PC-3 (cell line): Measurements from ENCODE around the gene HACD1. TPM values are rescaled to one million over a fixed set of nuclear protein-coding genes. Genes with fewer than 3 reads are reported as not detected.

Experiments
- ATAC-seq: fragments of 200-7000 bp; cut with Tn5 transposase; 2 replicates; pipeline ENCODE4 v1.9.1; 2020; ENCODE audit warnings: mild to moderate bottlenecking, moderate library complexity
- BruUV-seq: library from RNA; stranded (reverse); fragments of 400-500 nt; replicated peaks from 2 replicates; lab custom pipeline; 2021; lab: Mats Ljungman, UMichigan
- CTCF ChIA-PET: fragments of 300-600 bp; sonication (Branson Sonifier 250); formaldehyde crosslinking; loops from one replicate; lab custom pipeline; 2022; ENCODE audit warnings: antibody characterized with exemption; lab: Charles Lee
- POLR2A ChIA-PET: fragments of 300-600 bp; sonication (Branson Sonifier 250); formaldehyde crosslinking; loops from one replicate; lab custom pipeline; 2022; ENCODE audit warnings: antibody characterized with exemption; ENCODE audit not compliant: unreplicated experiment; lab: Charles Lee
- DNase-seq: peaks from one replicate; pipeline ENCODE4 v3.0.0-alpha.2; 2015
- H2AFZ ChIP-seq: fragments of 300-600 bp; sonication (generic); 2 replicates; pipeline ENCODE4 v1.6.0; 2016; ENCODE audit warnings: antibody characterized with exemption, low read length
- H3F3A ChIP-seq: fragments of 300-600 bp; sonication (generic); one replicate; pipeline ENCODE4 v1.6.0; 2017; ENCODE audit warnings: antibody characterized with exemption, low read length, control low read depth, mild to moderate bottlenecking; ENCODE audit not compliant: unreplicated experiment
- H3K27ac ChIP-seq: fragments of 300-600 bp; sonication (generic); 2 replicates; pipeline ENCODE4 v1.5.1; 2016; ENCODE audit warnings: mild to moderate bottlenecking, low read length
- H3K27me3 ChIP-seq: fragments of 300-600 bp; sonication (generic); 2 replicates; pipeline ENCODE4 v1.6.1; 2016; ENCODE audit warnings: low read length, mixed read lengths
- H3K36me3 ChIP-seq: fragments of 300-600 bp; sonication (generic); 2 replicates; pipeline ENCODE4 v1.6.1; 2016; ENCODE audit warnings: low read depth, mixed run types, low read length, mixed read lengths
- H3K4me1 ChIP-seq: fragments of 300-600 bp; sonication (generic); 2 replicates; pipeline ENCODE4 v1.5.1; 2016; ENCODE audit warnings: low read length; ENCODE audit not compliant: insufficient read depth
- H3K4me2 ChIP-seq: fragments of 300-600 bp; sonication (generic); 2 replicates; pipeline ENCODE4 v1.6.0; 2016; ENCODE audit warnings: low read length
- H3K4me3 ChIP-seq: fragments of 300-600 bp; sonication (generic); 2 replicates; pipeline ENCODE4 v1.5.1; 2016; ENCODE audit warnings: mild to moderate bottlenecking, low read length, mixed read lengths
- H3K79me2 ChIP-seq: fragments of 300-600 bp; sonication (generic); 2 replicates; pipeline ENCODE4 v1.6.1; 2017; ENCODE audit warnings: low read length, mixed read lengths
- H3K9ac ChIP-seq: fragments of 300-600 bp; sonication (generic); 2 replicates; pipeline ENCODE4 v1.6.0; 2016; ENCODE audit warnings: mild to moderate bottlenecking, low read length
- H3K9me2 ChIP-seq: fragments of 300-600 bp; sonication (generic); replicated peaks from 2 replicates; pipeline ENCODE4 v1.6.1; 2016; ENCODE audit warnings: mixed run types, low read length, mixed read lengths
- H3K9me3 ChIP-seq: fragments of 300-600 bp; sonication (generic); 2 replicates; pipeline ENCODE4 v1.6.1; 2016; ENCODE audit warnings: low read length, mixed read lengths
- H4K20me1 ChIP-seq: fragments of 300-600 bp; sonication (generic); 2 replicates; pipeline ENCODE4 v1.6.1; 2016; ENCODE audit warnings: low read length, mixed read lengths
- CTCF ChIP-seq: fragments of 300-600 bp; sonication (generic); conservative IDR thresholded peaks from 2 replicates; pipeline ENCODE4 v1.5.1; 2017; ENCODE audit warnings: antibody characterized with exemption, low read depth, mild to moderate bottlenecking, low read length
- EZH2 ChIP-seq: fragments of 300-600 bp; sonication (generic); IDR thresholded peaks from one replicate; pipeline ENCODE4 v1.6.1; 2017; ENCODE audit warnings: antibody characterized with exemption, mild to moderate bottlenecking, low read length; ENCODE audit not compliant: unreplicated experiment
- EZH2phosphoT487 ChIP-seq: fragments of 300-600 bp; sonication (generic); IDR thresholded peaks from 2 replicates; pipeline ENCODE4 v1.6.1; 2018; ENCODE audit warnings: mild to moderate bottlenecking, antibody characterized with exemption, low read length, borderline replicate concordance
- intact Hi-C: fragments of 100-400 bp; cut with micrococcal nuclease; formaldehyde crosslinking; loops from 2 replicates; pipeline ENCODE4 v1.9.0; 2023
- total RNA-seq: library from RNA; depleted of rRNA; stranded (reverse); fragments of >200 nt; gene quantifications from 2 replicates; pipeline ENCODE4 v1.2.3, GENCODE V29; 2014; rRNA removed

Gene HACD1
- total RNA-seq, 1 experiment from 2014 or later = 15.3 TPM

DNA sequence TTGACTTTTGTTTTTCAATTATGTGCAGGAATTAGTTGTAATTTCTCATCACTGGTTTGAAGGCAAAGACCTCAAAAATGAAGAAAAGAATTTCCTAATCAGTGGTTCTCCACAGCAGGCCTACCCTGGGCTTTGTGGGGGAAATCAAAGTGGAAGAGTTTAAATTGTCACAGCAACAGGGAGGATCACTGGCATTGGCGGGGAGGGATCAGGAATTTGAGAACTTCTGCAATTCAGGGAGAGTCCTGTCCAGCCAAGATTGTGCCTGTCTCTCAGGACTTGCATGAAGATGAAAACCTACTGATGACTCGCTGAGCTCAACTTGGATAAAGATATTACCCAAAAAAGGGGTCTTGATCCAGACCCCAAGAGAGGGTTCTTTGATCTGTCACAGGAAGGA, 70.1 kb downstream of the HACD1 start:
- DNase-seq (no peak), ATAC-seq (no peak)
- no peaks in the 10 kb centered on the region for H3K9me3 ChIP-seq
- H3F3A ChIP-seq = no peaks in the 10 kb centered on the region
- no peaks in the 10 kb centered on the region for H3K27me3 ChIP-seq
- BruUV-seq = no TSS peak
- no peaks in the 10 kb centered on the region for H3K4me1 ChIP-seq
- ChIA-PET POLR2A (no interaction called here), CTCF (no interaction called here)
- H2AFZ ChIP-seq = no peak overlapping the region
- TF ChIP-seq CTCF (no peak), EZH2 (no peak), EZH2phosphoT487 (no peak)
- no peak overlapping the region for H3K4me2 ChIP-seq
- intact Hi-C loops = no loop called here
- no peaks in the 10 kb centered on the region for H3K79me2 ChIP-seq
- H3K9me2 ChIP-seq = no peaks in the 10 kb centered on the region
- H3K4me3 ChIP-seq = no peak overlapping the region
- H4K20me1 ChIP-seq = no peaks in the 10 kb centered on the region
- no peak overlapping the region for H3K27ac ChIP-seq
- no peaks in the 10 kb centered on the region for H3K36me3 ChIP-seq
- H3K9ac ChIP-seq = no peak overlapping the region

DNA sequence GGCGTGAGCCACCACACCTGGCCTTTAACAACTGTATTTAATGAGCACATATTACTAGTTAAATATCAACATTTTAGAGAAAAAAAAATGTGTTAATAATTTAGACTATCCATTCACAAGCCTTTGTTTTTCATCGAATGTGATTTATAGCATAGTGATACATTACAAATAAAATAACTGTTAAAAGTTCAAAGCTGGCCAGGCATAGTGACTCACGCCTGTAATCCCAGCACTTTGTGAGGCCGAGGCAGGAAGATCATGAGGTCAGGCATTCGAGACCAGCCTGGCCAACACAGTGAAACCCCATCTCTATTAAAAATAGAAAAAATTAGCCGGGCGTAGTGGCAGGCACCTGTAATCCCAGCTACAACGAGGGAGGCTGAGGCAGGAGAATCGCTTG, 72.7 kb downstream of the HACD1 start:
- Histone ChIP-seq H3K27ac (no peak overlapping the region), H3K9me2 (no peaks in the 10 kb centered on the region), H3K79me2 (no peaks in the 10 kb centered on the region), H3K27me3 (no peaks in the 10 kb centered on the region), H3F3A (no peaks in the 10 kb centered on the region), H3K36me3 (no peaks in the 10 kb centered on the region), H3K9ac (no peak overlapping the region), H4K20me1 (no peaks in the 10 kb centered on the region), H3K4me1 (no peaks in the 10 kb centered on the region), H3K9me3 (no peaks in the 10 kb centered on the region), H3K4me3 (no peak overlapping the region), H2AFZ (no peak overlapping the region), H3K4me2 (no peak overlapping the region)
- intact Hi-C loops = no loop called here
- BruUV-seq = no TSS peak
- no peak for DNase-seq
- POLR2A ChIA-PET = no interaction called here
- CTCF ChIA-PET = no interaction called here
- TF ChIP-seq EZH2 = no peak
- TF ChIP-seq CTCF = no peak
- no peak for TF ChIP-seq EZH2phosphoT487
- ATAC-seq = no peak

Other genes starting within 250 kb of the HACD1 start
- not detected in 2 replicates for gene ST8SIA6, start 162.8 kb downstream of the HACD1 start, total RNA-seq
- gene STAM, start 26.8 kb upstream of the HACD1 start, total RNA-seq = 7.8 and 9.5 TPM in 2 replicates
- gene TMEM236, start 134.8 kb upstream of the HACD1 start, total RNA-seq = 0.04 TPM in 1 of 2 replicates, not detected in the other
- not detected in 2 replicates for gene MRC1, start 192.0 kb upstream of the HACD1 start, total RNA-seq